Measurements from ENCODE around the gene RASGRP1.

GRCh38 chr15:38504680-38505467 lies 59.7 kb downstream of the RASGRP1 start:
- no peak for TF ChIP-seq CTCF (conservative IDR thresholded peaks at IDR 0.05)
- no peak for TF ChIP-seq EZH2 (IDR thresholded peaks at IDR 0.05; ENCODE audit: low read depth)

All from PC-9 (cell line).